ENCODE measurements around the gene FLYWCH1. TPM values are rescaled to one million over a fixed set of nuclear protein-coding genes. Genes with fewer than 3 reads are reported as not detected.

FLYWCH1 gene
- total and polyA plus RNA-seq, 2 of the 8 experiments (the other 6 are each of a cell fraction or from before 2014, with no cell fraction given): 12.4 to 23.5 TPM

DNA sequence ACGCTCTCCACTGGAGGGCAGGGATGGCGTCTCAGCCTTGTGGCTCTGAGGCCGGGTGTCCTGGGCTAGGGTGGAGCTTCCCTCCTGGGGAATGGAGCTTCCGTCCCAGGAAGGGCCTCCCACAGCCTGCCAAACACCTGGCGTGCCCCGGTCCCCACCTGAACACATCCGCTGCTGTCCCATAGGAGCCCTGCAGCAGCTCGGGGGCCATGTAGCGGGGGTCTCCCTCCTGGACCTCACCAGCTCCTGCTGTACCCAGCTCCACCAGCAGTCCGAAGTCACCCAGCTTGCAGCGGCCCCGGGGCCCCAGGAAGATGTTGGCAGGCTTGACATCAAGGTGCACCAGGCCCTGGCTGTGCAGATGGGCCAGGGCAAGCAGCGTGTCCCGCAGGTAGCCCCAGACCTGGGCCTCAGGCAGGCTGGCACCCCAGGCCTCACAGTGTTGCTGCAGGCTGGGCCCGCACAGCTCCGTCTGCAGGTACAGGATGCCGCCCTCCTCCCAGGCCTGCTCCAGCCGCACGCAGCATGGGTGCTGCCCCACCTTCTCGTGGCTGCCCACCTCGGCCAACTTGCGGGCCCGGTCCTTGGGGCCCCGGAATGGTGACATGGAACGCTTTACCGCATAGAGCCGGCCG lies 63.5 kb downstream of the FLYWCH1 start:
- no peak overlapping the region for H3K4me2 ChIP-seq (ENCODE audit: insufficient read depth in 1 of 2, low read depth in 2 of 2, low read length in 2 of 2)
- H4K8ac ChIP-seq (ENCODE audit: extremely low read depth, insufficient read depth, low read length): no peak overlapping the region
- H3K79me1 ChIP-seq (ENCODE audit: low read depth, low read length): peaks cover 19% of the 10 kb centered on the region
- H2BK5ac ChIP-seq (ENCODE audit: low read depth, low read length): no peak overlapping the region
- TF ChIP-seq CREB1 (IDR thresholded peaks at IDR 0.05) (no peak), SUZ12 (IDR thresholded peaks at IDR 0.05; ENCODE audit: low read length) (no peak), RNF2 (IDR thresholded peaks at IDR 0.05; ENCODE audit: borderline replicate concordance, low read depth, low read length, missing control alignments, poor library complexity, severe bottlenecking) (no peak), PHF8 (conservative IDR thresholded peaks at IDR 0.05; ENCODE audit: low read depth, low read length) (no peak), ASH2L (IDR thresholded peaks at IDR 0.05; ENCODE audit: low read length) (no peak), SIRT6 (IDR thresholded peaks at IDR 0.05; ENCODE audit: low read length) (no peak), CHD2 (IDR thresholded peaks at IDR 0.05; ENCODE audit: low read length) (no peak), FOSL1 (IDR thresholded peaks at IDR 0.05; ENCODE audit: insufficient read depth, low read depth, low read length) (no peak), SP4 (IDR thresholded peaks at IDR 0.05; ENCODE audit: low read length) (no peak), SP1 (IDR thresholded peaks at IDR 0.05; ENCODE audit: low read depth, low read length) (no peak), TBP (IDR thresholded peaks at IDR 0.05; ENCODE audit: low read depth, low read length) (no peak), EGR1 (IDR thresholded peaks at IDR 0.05; ENCODE audit: borderline replicate concordance, low read depth, low read length) (no peak), TCF12 (IDR thresholded peaks at IDR 0.05; ENCODE audit: low read depth, low read length) (no peak)
- H2BK120ac ChIP-seq (replicated peaks; ENCODE audit: low read depth, low read length): no peak overlapping the region
- H3K4me1 ChIP-seq (replicated peaks in 1 of 4; ENCODE audit: control insufficient read depth in 3 of 4, insufficient read depth in 4 of 4, low read length in 3 of 4): peaks cover 0 to 16% (median 9%) of the 10 kb centered on the region in 4 experiments; a peak in 6 of 7 replicates
- H3K9ac ChIP-seq (replicated peaks in 1 of 4; ENCODE audit: extremely low read depth in 1 of 4, low read depth in 3 of 4, low read length in 3 of 4): no peak overlapping the region
- no peak overlapping the region for H2AK5ac ChIP-seq (ENCODE audit: low read depth, low read length)
- H4K20me1 ChIP-seq (replicated peaks in 1 of 2; ENCODE audit: control insufficient read depth in 1 of 2, insufficient read depth in 2 of 2, low read length in 2 of 2): peaks cover 29 to 44% of the 10 kb centered on the region in 2 experiments
- peaks cover 4% of the 10 kb centered on the region; the same call in 1 of the 2 replicates for H3K23me2 ChIP-seq (ENCODE audit: low read depth, low read length)
- FAIRE-seq: no peak
- H3K23ac ChIP-seq (ENCODE audit: insufficient read length): no peak overlapping the region
- H2BK20ac ChIP-seq (ENCODE audit: low read length): no peak overlapping the region
- no peak overlapping the region for H4K5ac ChIP-seq (ENCODE audit: insufficient read length, low read depth, low read length)
- no peak overlapping the region for H3K4ac ChIP-seq (replicated peaks; ENCODE audit: insufficient read length, low read depth, low read length)
- H3K4me3 ChIP-seq (ENCODE audit: extremely low read depth in 1 of 4, insufficient read depth in 2 of 4, low read depth in 3 of 4, low read length in 4 of 4): no peak overlapping the region
- no peak overlapping the region for H3K14ac ChIP-seq (ENCODE audit: insufficient read length)
- no peak overlapping the region for H3K56ac ChIP-seq (replicated peaks; ENCODE audit: insufficient read length, low read depth, low read length)
- POLR2A ChIA-PET (ENCODE audit: partially characterized antibody): interaction anchor here (0.7 to 25.4 kb wide), 13 partner anchors 8 to 223 kb away, joined by 3 to 455 read pairs (median 3); partner anchors contain the start of genes CLDN6, HCFC1R1, KREMEN2 and PAQR4
- H2BK15ac ChIP-seq (ENCODE audit: low read length): no peak overlapping the region
- no peak overlapping the region for H4K91ac ChIP-seq (replicated peaks; ENCODE audit: insufficient read length, low read length)
- H3K18ac ChIP-seq (ENCODE audit: extremely low read depth, low read length): no peak overlapping the region
- peaks cover 20 to 46% (median 33%) of the 10 kb centered on the region in 4 experiments for H3K36me3 ChIP-seq (ENCODE audit: control insufficient read depth in 2 of 4, insufficient read depth in 4 of 4, low read length in 3 of 4)
- H3K27me3 ChIP-seq (replicated peaks in 1 of 4; ENCODE audit: control insufficient read depth in 3 of 4, extremely low read depth in 1 of 4, insufficient read depth in 3 of 4, low read length in 3 of 4): no peaks in the 10 kb centered on the region
- H3K27ac ChIP-seq (ENCODE audit: low read depth, low read length): no peak overlapping the region
- H3K9me3 ChIP-seq (ENCODE audit: insufficient read depth in 2 of 2, low read depth in 1 of 2, low read length in 1 of 2): no peaks in the 10 kb centered on the region
- no peak overlapping the region for H2BK12ac ChIP-seq (ENCODE audit: low read depth, low read length)
- no peak overlapping the region for H2AFZ ChIP-seq (ENCODE audit: low read length)
- H3K79me2 ChIP-seq (ENCODE audit: control insufficient read depth in 1 of 2, insufficient read depth in 2 of 2, low read length in 2 of 2): peaks cover 0 to 10% of the 10 kb centered on the region in 2 experiments; a peak in 2 of 4 replicates
- CTCF ChIA-PET (ENCODE audit: partially characterized antibody): interaction anchor here (0.7 to 1.7 kb wide), 6 partner anchors 9 to 1022 kb away, joined by 3 to 5 read pairs (median 4); no protein-coding TSS in a partner anchor
- 94% methylated on average over 27 of the region's 28 CpGs; no CpG with 5 or more reads in 1 of the 2 experiments for WGBS, 2 experiments (ENCODE audit: extremely low coverage in 1 of 2, insufficient coverage in 1 of 2, insufficient read length in 1 of 2, insufficient replicate concordance in 2 of 2, low coverage in 1 of 2, low lambda C conversion rate in 2 of 2, missing lambda C conversion rate in 1 of 2)
- no peak for DNase-seq (ENCODE audit: low read depth in 1 of 2, low spot score in 2 of 2)

Data from H1 (cell line).